Endothelial cell of umbilical vein (primary cell): ENCODE data around the gene OBP2B. TPM values are rescaled to one million over a fixed set of nuclear protein-coding genes. Genes with fewer than 3 reads are reported as not detected.

ENCODE experiments used
- BruUV-seq: library from RNA; stranded (reverse); fragments of 400-500 nt; replicated peaks from 2 replicates; lab custom pipeline; 2021; lab: Mats Ljungman, UMichigan
- CTCF ChIA-PET: fragments of 300-600, 350-600 bp; sonication (Branson Sonifier 250); formaldehyde crosslinking; loops from one replicate; lab custom pipeline; 2021; ENCODE audit warnings: antibody characterized with exemption, inconsistent platforms; lab: Charles Lee
- POLR2A ChIA-PET: fragments of 300-600, 350-600 bp; sonication (Branson Sonifier 250); formaldehyde crosslinking; loops from one replicate; lab custom pipeline; 2021; ENCODE audit warnings: antibody characterized with exemption, inconsistent platforms; lab: Charles Lee
- DNase-seq: peaks from one replicate; pipeline ENCODE4 v3.0.0-alpha.2; 2011; ENCODE audit warnings: low read depth, low spot score
- FAIRE-seq: peaks from 2 replicates; lab custom pipeline; 2011; peaks lifted over from hg19 to GRCh38; lab: Jason Lieb, UNC
- H2AFZ ChIP-seq: 2 replicates; pipeline ENCODE4 v1.6.0; 2012; ENCODE audit warnings: low read depth, low read length, control low read depth, inconsistent platforms
- H3K27ac ChIP-seq: 2 replicates; pipeline ENCODE4 v1.5.1; 2011; ENCODE audit warnings: low read depth, mild to moderate bottlenecking, control low read depth, low read length, moderate library complexity; ENCODE audit not compliant: insufficient read depth
- H3K27me3 ChIP-seq, 2 experiments: 2 replicates each; pipeline versions ENCODE4 v1.6.0 to v1.6.1; 2011; ENCODE audit warnings: low read length in 2 of 2, mixed read lengths in 1 of 2; ENCODE audit not compliant: control insufficient read depth in 2 of 2, insufficient read depth in 2 of 2
- H3K36me3 ChIP-seq, 2 experiments: 2 replicates in 1 of 2; 3 replicates in 1 of 2; pipeline ENCODE4 v1.5.1; 2011; ENCODE audit warnings: low read length in 2 of 2, mild to moderate bottlenecking in 1 of 2, moderate library complexity in 1 of 2; ENCODE audit not compliant: control insufficient read depth in 2 of 2, insufficient read depth in 2 of 2; ENCODE audit errors: extremely low read depth in 1 of 2
- H3K4me1 ChIP-seq: 3 replicates; pipeline ENCODE4 v1.5.1; 2011; ENCODE audit warnings: mild to moderate bottlenecking, low read length; ENCODE audit not compliant: control insufficient read depth, insufficient read depth; ENCODE audit errors: extremely low read depth
- H3K4me2 ChIP-seq: 2 replicates; pipeline ENCODE4 v1.6.1; 2011; ENCODE audit warnings: low read length, control low read depth, mixed read lengths; ENCODE audit not compliant: insufficient read depth
- H3K4me3 ChIP-seq, 3 experiments: fragments of 200-600 bp in 1 of 3; sonication (generic), shearing (Covaris generic) in 1 of 3; replicated peaks in 1 of 3; 2 replicates each; pipeline ENCODE4 v1.5.1; 2011 to 2016; ENCODE audit warnings: control low read depth in 3 of 3, low read length in 3 of 3, mild to moderate bottlenecking in 2 of 3, inconsistent platforms in 1 of 3, low read depth in 1 of 3, moderate library complexity in 1 of 3; ENCODE audit not compliant: insufficient read depth in 1 of 3
- H3K79me2 ChIP-seq: 2 replicates; pipeline ENCODE4 v1.6.0; 2012; ENCODE audit warnings: low read length, inconsistent platforms; ENCODE audit not compliant: control insufficient read depth, insufficient read depth
- H3K9ac ChIP-seq: replicated peaks from 2 replicates; pipeline ENCODE3; 2011; ENCODE audit warnings: low read length, control low read depth; ENCODE audit not compliant: insufficient read depth; ENCODE audit errors: extremely low read depth
- H3K9me1 ChIP-seq: replicated peaks from 3 replicates; pipeline ENCODE4 v1.6.0; 2011; ENCODE audit warnings: mild to moderate bottlenecking, low read length; ENCODE audit not compliant: control insufficient read depth, insufficient read depth; ENCODE audit errors: extremely low read depth
- H3K9me3 ChIP-seq: replicated peaks from 2 replicates; pipeline ENCODE4 v1.5.1; 2012; ENCODE audit warnings: low read length, inconsistent platforms; ENCODE audit not compliant: control insufficient read depth, insufficient read depth
- H4K20me1 ChIP-seq: replicated peaks from 2 replicates; pipeline ENCODE3; 2011; ENCODE audit warnings: mild to moderate bottlenecking, low read length; ENCODE audit not compliant: control insufficient read depth, insufficient read depth; ENCODE audit errors: extremely low read depth
- CTCF ChIP-seq, 2 donors: IDR thresholded peaks; 1 replicate in 1 of 2; 2 replicates in 1 of 2; pipeline ENCODE4 v1.5.1; 2011; ENCODE audit warnings: low read length in 2 of 2, mild to moderate bottlenecking in 2 of 2, moderate library complexity in 2 of 2, control low read depth in 1 of 2, inconsistent platforms in 1 of 2, low read depth in 1 of 2; ENCODE audit not compliant: insufficient read depth in 1 of 2; ENCODE audit errors: extremely low read depth in 1 of 2
- EZH2 ChIP-seq: IDR thresholded peaks from 2 replicates; pipeline ENCODE4 v1.6.1; 2012; ENCODE audit warnings: borderline replicate concordance, low read depth, mild to moderate bottlenecking, moderate library complexity, low read length, inconsistent platforms; ENCODE audit not compliant: severe bottlenecking
- FOS ChIP-seq: IDR thresholded peaks from 2 replicates; pipeline ENCODE4 v1.6.1; 2011; ENCODE audit warnings: mild to moderate bottlenecking, low read length, moderate library complexity, borderline replicate concordance; ENCODE audit not compliant: insufficient read depth
- GATA2 ChIP-seq: IDR thresholded peaks from 2 replicates; pipeline ENCODE4 v1.7.0; 2011; ENCODE audit warnings: low read depth, mild to moderate bottlenecking, moderate library complexity, mixed read lengths, low read length; ENCODE audit not compliant: insufficient read length, insufficient read depth
- JUN ChIP-seq: IDR thresholded peaks from 2 replicates; pipeline ENCODE4 v1.6.1; 2011; ENCODE audit warnings: borderline replicate concordance, low read depth; ENCODE audit not compliant: insufficient read length, insufficient read depth
- MYC ChIP-seq: IDR thresholded peaks from one replicate; pipeline ENCODE4 v1.6.1; 2011; ENCODE audit warnings: mild to moderate bottlenecking, low read depth, low read length
- POLR2A ChIP-seq: IDR thresholded peaks from 2 replicates; pipeline ENCODE4 v1.6.1; 2012; ENCODE audit warnings: low read depth, mild to moderate bottlenecking, control low read depth, low read length
- POLR2AphosphoS5 ChIP-seq: IDR thresholded peaks from 2 replicates; pipeline ENCODE4 v1.6.1; 2012; ENCODE audit warnings: low read depth, mild to moderate bottlenecking, control low read depth, low read length, moderate library complexity; ENCODE audit not compliant: insufficient read depth
- dilution Hi-C: fragments of 300-500 bp; cut with MboI; formaldehyde crosslinking; loops from one replicate; pipeline ENCODE4 v1.15.0; 2019; ENCODE audit warnings: low sequenced_read_pairs; ENCODE audit not compliant: extremely low pct_ligation_motif_present
- intact Hi-C: fragments of 100-400 bp; cut with micrococcal nuclease; formaldehyde crosslinking; loops from one replicate; pipeline ENCODE4 v1.10.0; 2022
- polyA plus RNA-seq, 4 experiments: library from polyadenylated mRNA; depleted of rRNA in 3 of 4; stranded (reverse) in 3 of 4; unstranded in 1 of 4; fragments of >200 nt; gene quantifications; 2 replicates each; pipeline versions ENCODE4 v1.2.1 to v1.2.3, GENCODE V29; 2011 to 2012; ENCODE audit warnings: missing spikeins in 1 of 4
- total RNA-seq: library from RNA; stranded (reverse); gene quantifications from 2 replicates; pipeline ENCODE4 v1.2.3, GENCODE V29; 2021
- TF ChIP-seq, protein P1 (sequence below): IDR thresholded peaks from 2 replicates; pipeline ENCODE4 v1.6.1; 2011; ENCODE audit not compliant: insufficient read depth, insufficient read length

OBP2B gene
- total and polyA plus RNA-seq, 2 donors (not counting 3 experiments of a cell fraction or from before 2014, with no cell fraction given) = not detected

- intact Hi-C loops (no loop called here), dilution Hi-C loops (no loop called here)
- CTCF ChIA-PET = interaction anchor here (0.9 to 2.5 kb wide), 3 partner anchors 17 to 318 kb away, joined by 3 to 11 read pairs (median 5); no protein-coding TSS in a partner anchor
- Histone ChIP-seq H4K20me1 (no peaks in the 10 kb centered on the region), H3K79me2 (no peaks in the 10 kb centered on the region), H3K27me3 (peaks cover 0 to 6% of the 10 kb centered on the region in 2 experiments), H3K9me1 (no peaks in the 10 kb centered on the region), H3K4me1 (no peaks in the 10 kb centered on the region), H3K4me3 (no peak overlapping the region), H2AFZ (no peak overlapping the region), H3K4me2 (no peak overlapping the region), H3K9me3 (no peaks in the 10 kb centered on the region), H3K9ac (no peak overlapping the region), H3K36me3 (no peaks in the 10 kb centered on the region), H3K27ac (no peak overlapping the region)
- TF ChIP-seq POLR2AphosphoS5 (no peak), FOS (no peak), JUN (no peak), POLR2A (no peak), MYC (no peak), CTCF (IDR thresholded peaks at IDR 0.05; ENCODE audit: extremely low read depth in 1 of 2, insufficient read depth in 1 of 2, low read depth in 1 of 2, low read length in 2 of 2) (no peak), GATA2 (no peak), EZH2 (no peak)
- TF ChIP-seq, protein P1, sequence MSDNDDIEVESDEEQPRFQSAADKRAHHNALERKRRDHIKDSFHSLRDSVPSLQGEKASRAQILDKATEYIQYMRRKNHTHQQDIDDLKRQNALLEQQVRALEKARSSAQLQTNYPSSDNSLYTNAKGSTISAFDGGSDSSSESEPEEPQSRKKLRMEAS = no peak
- no TSS peak for BruUV-seq
- FAIRE-seq (no peak), DNase-seq (no peak)
- POLR2A ChIA-PET = interaction anchor here (1.1 kb wide), 1 partner anchor 179 kb away, joined by 3 read pairs; the partner anchor contains the start of genes MED22 and RPL7A
Observed at GRCh38 chr9:133168432-133168831, 40.6 kb downstream of the OBP2B start.
